HCT116 (cell line): ENCODE measurements around the gene OARD1. TPM values are rescaled to one million over a fixed set of nuclear protein-coding genes. Genes with fewer than 3 reads are reported as not detected.

ENCODE experiments used
- ATAC-seq: fragments of 200-7000 bp; cut with Tn5 transposase; 2 replicates; pipeline ENCODE4 v1.9.1; 2020; ENCODE audit warnings: mild to moderate bottlenecking, moderate library complexity
- BruUV-seq: library from RNA; stranded (reverse); fragments of 400-500 nt; replicated peaks from 2 replicates; lab custom pipeline; 2021; lab: Mats Ljungman, UMichigan
- CTCF ChIA-PET: fragments of 300-600 bp; sonication (Branson Sonifier 250); formaldehyde crosslinking; loops from one replicate; lab custom pipeline; 2021; ENCODE audit warnings: antibody characterized with exemption; lab: Charles Lee
- POLR2A ChIA-PET: fragments of 300-600, 350-600 bp; sonication (Branson Sonifier 250); formaldehyde crosslinking; loops from one replicate; lab custom pipeline; 2021; ENCODE audit warnings: antibody characterized with exemption; lab: Charles Lee
- RAD21 ChIA-PET, 2 experiments: fragments of 300-600 bp; sonication (Branson Sonifier 250); formaldehyde crosslinking; loops; one replicate each; lab custom pipeline; 2023; ENCODE audit warnings: low total read pairs in 2 of 2; ENCODE audit not compliant: uncharacterized antibody in 2 of 2, unreplicated experiment in 2 of 2, low non-redundant PET in 1 of 2; lab: Charles Lee
- DNase-seq: peaks from one replicate; pipeline ENCODE4 v3.0.0-alpha.2; 2010; ENCODE audit warnings: low read depth, low spot score
- H2AFZ ChIP-seq: fragments of 200-600 bp; shearing (Covaris generic), sonication (generic); 2 replicates; pipeline ENCODE4 v1.6.1; 2017; ENCODE audit warnings: low read depth, mixed run types, mixed read lengths, antibody characterized with exemption, low read length; ENCODE audit not compliant: poor library complexity, severe bottlenecking
- H3K27ac ChIP-seq: 2 replicates; pipeline ENCODE4 v1.5.1; 2012; ENCODE audit warnings: low read depth, low read length
- H3K27me3 ChIP-seq: fragments of 200-600 bp; sonication (generic); 2 replicates; pipeline ENCODE4 v1.6.1; 2016; ENCODE audit warnings: mixed run types, low read length, mixed read lengths; ENCODE audit not compliant: insufficient read depth
- H3K36me3 ChIP-seq, 2 experiments: fragments of 200-500 bp in 1 of 2; fragments of 200-600 bp in 1 of 2; sonication (Bioruptor generic) in 1 of 2; sonication (generic) in 1 of 2; 2 replicates each; pipeline versions ENCODE4 v1.5.1 to v1.6.1; 2014 to 2016; ENCODE audit warnings: low read length in 2 of 2, inconsistent platforms in 1 of 2, mixed read lengths in 1 of 2, mixed run types in 1 of 2; ENCODE audit not compliant: insufficient read depth in 2 of 2, control insufficient read depth in 1 of 2
- H3K4me1 ChIP-seq, 2 experiments: fragments of 200-600 bp in 1 of 2; sonication (generic) in 1 of 2; 2 replicates each; pipeline versions ENCODE4 v1.5.1 to v1.6.1; 2012 to 2017; ENCODE audit warnings: low read length in 2 of 2, inconsistent platforms in 1 of 2, mild to moderate bottlenecking in 1 of 2, mixed read lengths in 1 of 2, mixed run types in 1 of 2, moderate library complexity in 1 of 2; ENCODE audit not compliant: insufficient read depth in 2 of 2, control insufficient read depth in 1 of 2
- H3K4me2 ChIP-seq: fragments of 200-600 bp; sonication (generic); 2 replicates; pipeline ENCODE4 v1.6.1; 2017; ENCODE audit warnings: mixed run types, low read length, mixed read lengths
- H3K4me3 ChIP-seq, 2 experiments: fragments of 200-600 bp in 1 of 2; sonication (generic) in 1 of 2; replicated peaks in 1 of 2; 2 replicates each; pipeline ENCODE4 v1.5.1; 2011 to 2016; ENCODE audit warnings: low read length in 2 of 2, control low read depth in 1 of 2, low read depth in 1 of 2, mild to moderate bottlenecking in 1 of 2, mixed read lengths in 1 of 2, mixed run types in 1 of 2
- H3K79me2 ChIP-seq: fragments of 200-600 bp; sonication (generic); 2 replicates; pipeline ENCODE4 v1.6.1; 2017; ENCODE audit warnings: mild to moderate bottlenecking, mixed run types, low read length, moderate library complexity, mixed read lengths; ENCODE audit not compliant: insufficient read depth
- H3K9ac ChIP-seq: fragments of 200-600 bp; sonication (generic); 2 replicates; pipeline ENCODE4 v1.6.1; 2016; ENCODE audit warnings: low read length, mixed read lengths
- H3K9me2 ChIP-seq: fragments of 200-600 bp; sonication (generic), shearing (Covaris generic); 2 replicates; pipeline ENCODE4 v1.6.1; 2017; ENCODE audit warnings: mixed run types, mild to moderate bottlenecking, moderate library complexity; ENCODE audit not compliant: insufficient read depth
- H3K9me3 ChIP-seq, 2 experiments: fragments of 200-500 bp in 1 of 2; fragments of 200-600 bp in 1 of 2; sonication (Bioruptor generic) in 1 of 2; sonication (generic) in 1 of 2; 2 replicates each; pipeline ENCODE4 v1.6.1; 2014 to 2017; ENCODE audit warnings: low read length in 2 of 2, mixed read lengths in 2 of 2, inconsistent platforms in 1 of 2, low read depth in 1 of 2, mild to moderate bottlenecking in 1 of 2, mixed run types in 1 of 2, moderate library complexity in 1 of 2; ENCODE audit not compliant: control insufficient read depth in 1 of 2, insufficient read depth in 1 of 2
- H4K20me1 ChIP-seq: fragments of 200-600 bp; sonication (generic), shearing (Covaris generic); 2 replicates; pipeline ENCODE4 v1.6.1; 2017; ENCODE audit warnings: mixed run types, mild to moderate bottlenecking, moderate library complexity; ENCODE audit not compliant: insufficient read depth
- EZH2 ChIP-seq: fragments of 200-600 bp; sonication (generic); IDR thresholded peaks from 2 replicates; pipeline ENCODE4 v1.6.1; 2017; ENCODE audit warnings: antibody characterized with exemption, mixed run types
- MAX ChIP-seq: IDR thresholded peaks from 2 replicates; pipeline ENCODE4 v1.6.1; 2012
- POLR2AphosphoS5 ChIP-seq: IDR thresholded peaks from 2 replicates; pipeline ENCODE4 v1.6.1; 2011; ENCODE audit warnings: mild to moderate bottlenecking, low read depth, low read length, moderate library complexity
- SIN3A ChIP-seq: IDR thresholded peaks from 2 replicates; pipeline ENCODE4 v1.6.1; 2012; ENCODE audit warnings: low read depth
- intact Hi-C: fragments of 100-400 bp; cut with micrococcal nuclease; formaldehyde crosslinking; loops from 2 replicates; pipeline ENCODE4 v1.10.0; 2022
- total RNA-seq: library from RNA; stranded (reverse); gene quantifications from one replicate; pipeline ENCODE4 v1.2.1, GENCODE V29; 2021; ENCODE audit not compliant: unreplicated experiment

The OARD1 gene
- total RNA-seq, 1 experiment from 2014 or later, result 28.7 TPM

- peak; percentile 37; the same call in 1 of the 2 replicates for ATAC-seq
- no peaks in the 10 kb centered on the region for H4K20me1 ChIP-seq
- ChIA-PET CTCF (interaction anchor here (0.8 to 1.7 kb wide), 5 partner anchors 8 to 36 kb away, joined by 3 to 16 read pairs (median 3); partner anchors contain the start of genes NFYA and OARD1), RAD21 (no interaction called here), POLR2A (interaction anchor here (1.1 kb wide), 1 partner anchor 8 kb away, joined by 5 read pairs; no protein-coding TSS in a partner anchor)
- DNase-seq, result peak; percentile 19
- no peaks in the 10 kb centered on the region for H3K27me3 ChIP-seq
- no peak overlapping the region for H3K27ac ChIP-seq
- H3K9ac ChIP-seq, result no peak overlapping the region
- H2AFZ ChIP-seq, result no peak overlapping the region
- no peak overlapping the region for H3K4me3 ChIP-seq
- peaks cover 23 to 39% of the 10 kb centered on the region in 2 experiments; a peak in 3 of 4 replicates for H3K4me1 ChIP-seq
- intact Hi-C loops, result no loop called here
- H3K9me2 ChIP-seq, result no peaks in the 10 kb centered on the region
- TF ChIP-seq EZH2 (no peak), MAX (peak; percentile 87), SIN3A (0 out of 2 replicates have a peak, but pooled peaks have one; percentile 13)
- TF ChIP-seq, all 23 proteins: peak for 2
- H3K36me3 ChIP-seq, result no peaks in the 10 kb centered on the region
- no peaks in the 10 kb centered on the region for H3K79me2 ChIP-seq
- no TSS peak for BruUV-seq
- no peaks in the 10 kb centered on the region for H3K9me3 ChIP-seq
- no peak overlapping the region for H3K4me2 ChIP-seq
Observed at GRCh38 chr6:41036186-41036585, 36.0 kb downstream of the OARD1 start.

- H3K9me3 ChIP-seq, result no peaks in the 10 kb centered on the region
- BruUV-seq, result no TSS peak
- no peak overlapping the region for H3K4me2 ChIP-seq
- H3K4me1 ChIP-seq, result peaks cover 5 to 15% of the 10 kb centered on the region in 2 experiments; a peak in 3 of 4 replicates
- H2AFZ ChIP-seq, result no peak overlapping the region
- H4K20me1 ChIP-seq, result no peaks in the 10 kb centered on the region
- no peak overlapping the region for H3K4me3 ChIP-seq
- intact Hi-C loops, result no loop called here
- POLR2A ChIA-PET, result no interaction called here
- no peak overlapping the region for H3K9ac ChIP-seq
- no peaks in the 10 kb centered on the region for H3K9me2 ChIP-seq
- TF ChIP-seq POLR2AphosphoS5, result no peak
- TF ChIP-seq, all 23 proteins: peak for 0
- Histone ChIP-seq H3K36me3 (no peaks in the 10 kb centered on the region), H3K27ac (no peak overlapping the region), H3K79me2 (no peaks in the 10 kb centered on the region), H3K27me3 (no peaks in the 10 kb centered on the region)
- ATAC-seq (no peak), DNase-seq (no peak)
- ChIA-PET RAD21 (no interaction called here), CTCF (no interaction called here)
Observed at GRCh38 chr6:41033776-41034175, 38.4 kb downstream of the OARD1 start.
